Skin epidermis (tissue), 12 donors: ENCODE results near the gene MORN1.
A peak's percentile ranks its signal among the peaks of the same experiment; 100 is the strongest.
"Not testable (repeated sequence)": the region's sequence is repeated elsewhere in the genome, so short reads cannot be mapped to it uniquely, and the experiment has no call there.

Experiments used
- H3K27ac ChIP-seq, 21 experiments: fragments of 200-600 bp; sonication (generic) in 11 of 21; one replicate each; pipeline ENCODE4 v1.5.0; 2020; ENCODE audit warnings: mild to moderate bottlenecking in 3 of 21, inconsistent platforms in 2 of 21, moderate library complexity in 2 of 21
- H3K4me3 ChIP-seq, 7 experiments: fragments of 200-600 bp; sonication (generic) in 2 of 7; one replicate each; pipeline ENCODE4 v1.5.0; 2020; ENCODE audit warnings: inconsistent platforms in 2 of 7, mild to moderate bottlenecking in 2 of 7, moderate library complexity in 1 of 7

MORN1 gene

GRCh38 chr1:2328676-2329455, 62.5 kb downstream of the MORN1 start:
- H3K27ac ChIP-seq, result peak overlapping the region in 1 of 21 experiments; percentile 79
- H3K4me3 ChIP-seq, result no peak overlapping the region

DNA sequence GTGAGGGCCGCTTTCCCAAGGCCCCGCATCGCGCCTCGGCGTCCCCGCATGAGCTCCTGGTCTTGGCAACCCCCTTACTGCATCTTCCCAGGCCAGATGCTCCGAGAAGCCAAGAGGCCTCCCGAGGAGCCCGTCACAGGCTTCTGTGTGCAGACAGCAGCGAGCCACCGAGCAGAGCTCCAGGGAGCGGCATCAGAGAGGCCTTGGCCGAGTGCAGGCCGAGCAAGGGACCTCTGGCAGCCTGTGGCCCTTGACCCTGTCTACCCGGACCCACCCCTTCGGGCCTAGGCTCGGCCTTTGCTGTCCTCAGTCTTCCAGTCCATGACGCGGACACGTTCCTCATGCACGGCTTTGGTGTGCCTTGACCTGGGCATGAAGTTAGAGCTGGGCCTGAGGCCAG, 63.5 kb downstream of the MORN1 start:
- Histone ChIP-seq H3K27ac (no peak overlapping the region), H3K4me3 (no peak overlapping the region)

GRCh38 chr1:2327162-2327561, 64.2 kb downstream of the MORN1 start:
- H3K27ac ChIP-seq, H3K4me3 ChIP-seq: not testable (repeated sequence)

GRCh38 chr1:2326524-2326923, 64.8 kb downstream of the MORN1 start:
- Histone ChIP-seq H3K27ac (peak overlapping the region in 1 of 21 experiments; percentile 44), H3K4me3 (no peak overlapping the region)

- Histone ChIP-seq H3K4me3 (no peak overlapping the region), H3K27ac (no peak overlapping the region)
Measured at GRCh38 chr1:2324553-2325366, 66.6 kb downstream of the MORN1 start.

DNA sequence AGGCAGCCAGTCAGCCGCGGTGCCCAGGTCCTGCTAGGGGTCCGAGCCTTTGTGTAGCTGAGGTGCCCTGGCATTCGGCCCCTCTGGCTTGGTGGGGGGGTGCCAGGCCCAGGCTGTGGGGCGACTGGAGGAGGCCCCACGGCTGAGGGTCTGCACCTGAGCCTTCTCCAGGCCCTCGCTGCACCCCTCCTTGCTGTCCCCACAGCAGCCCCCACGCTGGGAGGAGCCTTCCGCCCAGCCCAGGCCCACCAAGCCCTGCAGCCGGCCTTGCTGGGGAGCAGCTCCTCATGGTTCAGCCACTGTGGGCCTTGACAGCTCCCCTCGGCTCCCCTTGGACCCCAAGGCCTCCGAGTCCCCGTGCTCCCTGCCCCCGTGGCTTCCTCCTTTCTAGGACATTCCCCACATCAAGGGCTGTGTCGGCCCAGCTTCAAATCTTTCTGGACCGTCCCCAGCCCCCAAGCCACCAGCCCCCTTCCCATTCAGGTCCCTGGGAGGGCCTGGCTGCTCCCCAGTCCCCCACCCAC, 67.8 kb downstream of the MORN1 start:
- Histone ChIP-seq H3K27ac (peak overlapping the region in 3 of 21 experiments; percentile 82 to 90 (median 85)), H3K4me3 (no peak overlapping the region)

DNA sequence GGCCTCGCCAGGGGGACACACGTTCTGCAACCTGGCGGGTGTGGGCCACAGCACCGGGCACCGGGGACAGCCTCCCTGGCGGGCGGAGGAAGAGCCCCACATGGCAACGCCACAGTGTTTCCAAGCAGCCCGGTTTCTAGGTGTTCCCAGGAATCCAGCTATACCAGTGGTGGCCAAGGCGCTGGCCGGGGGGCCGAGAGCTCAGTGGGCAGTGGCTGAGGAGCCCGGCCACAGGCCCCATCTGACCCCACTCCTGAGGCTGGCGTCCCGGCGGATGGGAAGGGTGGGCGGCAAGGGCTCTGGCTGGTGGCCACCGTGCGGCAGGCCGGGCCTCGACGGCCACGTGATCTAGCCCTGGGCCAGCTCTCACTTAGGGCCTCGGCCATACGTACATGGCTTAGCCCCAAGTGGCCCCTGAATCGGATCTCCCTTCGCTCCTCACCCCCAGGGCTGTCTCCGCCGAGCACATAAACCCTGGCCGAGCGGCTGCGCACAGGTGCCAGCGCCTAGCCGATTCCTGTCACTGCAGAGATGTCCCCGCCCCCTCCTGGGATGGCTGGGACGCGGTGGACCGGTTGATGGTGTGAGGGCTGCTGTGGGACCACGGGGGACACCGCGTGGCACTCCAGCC, 68.7 kb downstream of the MORN1 start:
- Histone ChIP-seq H3K4me3 (no peak overlapping the region), H3K27ac (peak overlapping the region in 18 of 21 experiments; percentile 6 to 90 (median 60))

- no peak overlapping the region for H3K4me3 ChIP-seq
Measured at GRCh38 chr1:2322065-2322571, 69.2 kb downstream of the MORN1 start.

DNA sequence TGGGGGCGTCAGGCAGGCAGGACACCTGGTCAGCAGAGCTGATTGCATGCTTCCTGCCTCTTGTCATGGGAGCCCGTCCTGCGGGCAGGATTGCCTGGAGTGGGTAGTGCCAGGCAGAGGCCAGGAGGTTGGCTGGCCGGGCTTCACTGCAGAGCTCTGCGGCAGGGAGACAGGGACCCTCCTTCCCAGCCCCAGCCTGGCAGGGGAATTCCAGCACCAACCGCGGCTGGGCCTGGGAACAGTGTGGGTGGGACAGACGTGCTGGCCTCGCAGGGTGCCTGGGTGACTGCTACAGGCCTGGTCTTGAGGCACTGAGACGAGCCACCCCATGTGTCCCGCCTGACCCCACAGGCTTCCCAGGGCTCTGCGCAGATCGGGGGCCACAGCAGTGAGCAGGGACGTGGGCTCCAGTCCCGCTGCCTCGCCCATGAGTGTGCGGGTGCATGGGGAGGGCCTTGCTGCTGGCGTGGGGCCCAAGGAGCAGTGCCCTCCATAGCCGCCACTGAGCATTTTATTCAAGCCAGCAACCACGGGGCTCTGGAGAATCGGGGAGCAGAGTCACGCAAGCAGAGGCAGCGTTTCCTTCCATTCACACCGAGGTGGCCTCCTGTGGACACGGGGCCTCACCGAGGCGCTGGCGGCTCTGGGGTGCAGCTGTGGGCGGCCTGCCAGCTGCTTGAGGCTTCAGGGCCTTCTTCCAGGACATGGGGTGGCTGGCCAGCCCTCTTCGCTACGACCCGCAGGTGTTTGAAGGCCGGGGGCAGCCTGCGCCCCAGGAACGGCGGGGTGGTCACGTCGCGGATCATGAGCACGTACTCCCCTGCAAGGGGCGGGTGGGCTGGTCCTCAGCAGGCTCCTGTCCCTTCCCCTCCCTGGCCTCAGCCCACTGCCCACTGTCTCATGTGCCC, 70.3 kb downstream of the MORN1 start:
- Histone ChIP-seq H3K27ac (peak overlapping the region in 17 of 21 experiments; percentile 30 to 90 (median 62)), H3K4me3 (no peak overlapping the region)

More at GRCh38 chr1:2322065-2322571, 69.2 kb downstream of the MORN1 start:
- peak overlapping the region in 18 of 21 experiments; percentile 33 to 90 (median 62) for H3K27ac ChIP-seq

DNA sequence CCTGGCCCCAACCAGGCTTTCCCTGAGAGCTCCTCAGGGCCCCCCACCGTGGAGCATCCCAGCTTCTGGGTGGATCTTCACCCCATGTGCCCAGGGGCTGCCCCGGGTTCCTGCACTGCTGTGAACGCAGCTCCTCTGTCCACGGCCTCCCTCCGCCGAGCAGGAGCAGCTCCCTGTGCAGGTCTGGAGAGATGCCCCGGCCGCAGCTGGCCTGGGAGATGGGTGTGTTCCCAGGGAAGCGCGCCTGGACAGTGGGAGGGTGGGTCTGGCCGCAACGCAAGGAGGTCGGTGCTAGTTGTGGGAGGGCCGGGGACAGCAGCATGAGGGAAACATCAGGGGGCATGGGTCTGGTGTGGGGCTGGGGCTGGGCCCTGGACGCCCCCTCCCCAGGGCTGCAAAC, 71.3 kb downstream of the MORN1 start:
- no peak overlapping the region for H3K4me3 ChIP-seq
- peak overlapping the region in 6 of 21 experiments; percentile 42 to 90 (median 72) for H3K27ac ChIP-seq

DNA sequence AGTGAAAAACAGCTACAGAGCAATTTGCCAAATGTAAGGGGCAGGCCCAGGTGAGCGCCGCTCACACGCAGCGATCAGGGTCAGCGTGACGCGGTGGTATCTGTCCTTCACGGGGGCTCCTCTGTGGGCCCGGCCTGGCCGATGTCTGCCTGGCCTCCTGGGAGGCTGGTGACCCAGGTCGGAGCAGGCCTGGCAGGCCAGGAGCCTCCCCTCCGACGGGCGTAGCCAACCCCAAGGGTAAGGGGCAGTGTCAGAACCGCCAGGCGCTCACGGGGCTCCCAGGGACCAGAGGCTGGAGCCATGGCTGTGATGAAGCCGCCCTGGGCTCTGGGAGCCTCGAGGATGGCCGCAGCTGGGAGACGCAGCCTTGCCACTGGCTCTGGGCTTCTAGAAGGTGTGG, 72.1 kb downstream of the MORN1 start:
- H3K27ac ChIP-seq, result peak overlapping the region in 10 of 21 experiments; percentile 10 to 90 (median 55)
- H3K4me3 ChIP-seq, result no peak overlapping the region

DNA sequence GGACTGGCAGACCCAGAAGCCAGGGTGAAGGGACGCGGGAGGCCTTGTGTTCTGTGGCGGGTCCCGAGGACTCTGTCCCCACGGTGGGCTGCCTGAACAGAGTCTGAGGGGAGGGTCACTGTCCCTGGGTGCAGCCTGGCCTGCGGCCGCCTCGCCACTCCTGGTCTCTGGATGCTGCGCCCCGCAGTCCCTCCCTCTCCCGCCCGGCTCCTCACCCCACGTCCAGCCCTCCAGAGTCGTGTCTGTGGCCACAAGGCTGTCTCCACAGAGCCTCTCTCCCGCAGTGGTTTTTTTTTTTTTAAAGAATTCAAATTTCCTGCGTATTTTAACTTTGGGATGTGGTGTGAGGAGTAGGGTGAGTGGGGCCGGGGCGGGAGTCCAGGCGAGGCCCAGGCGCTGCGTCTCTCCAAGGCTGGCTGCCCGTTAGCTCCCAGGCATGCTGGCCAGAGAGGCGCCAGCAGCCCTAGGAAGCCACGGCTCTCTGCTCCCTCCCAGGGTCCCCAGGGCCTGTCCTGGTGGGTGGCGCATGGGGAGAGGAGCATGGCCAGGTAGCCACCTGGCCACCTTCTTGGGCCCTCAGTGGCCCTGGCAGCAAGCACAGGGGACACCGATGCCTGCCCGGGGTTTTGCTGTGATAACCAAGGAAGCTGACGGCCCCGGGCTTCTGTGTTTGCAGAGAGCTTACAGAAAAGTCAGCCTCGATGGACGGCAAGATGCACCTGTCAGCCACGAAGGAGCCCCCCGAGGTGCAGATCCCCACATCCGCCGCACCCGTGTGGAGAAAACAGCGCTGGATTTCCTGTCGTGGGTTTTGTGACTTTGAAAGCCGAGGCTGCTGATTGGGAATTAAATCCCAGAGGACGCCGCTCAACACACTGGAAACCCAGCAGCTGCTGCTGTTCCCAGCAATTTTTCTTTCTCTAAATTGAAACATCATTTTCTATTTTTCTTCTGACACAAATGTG, 72.8 kb downstream of the MORN1 start:
- peak overlapping the region in 13 of 21 experiments; percentile 3 to 90 (median 42) for H3K27ac ChIP-seq
- no peak overlapping the region for H3K4me3 ChIP-seq

DNA sequence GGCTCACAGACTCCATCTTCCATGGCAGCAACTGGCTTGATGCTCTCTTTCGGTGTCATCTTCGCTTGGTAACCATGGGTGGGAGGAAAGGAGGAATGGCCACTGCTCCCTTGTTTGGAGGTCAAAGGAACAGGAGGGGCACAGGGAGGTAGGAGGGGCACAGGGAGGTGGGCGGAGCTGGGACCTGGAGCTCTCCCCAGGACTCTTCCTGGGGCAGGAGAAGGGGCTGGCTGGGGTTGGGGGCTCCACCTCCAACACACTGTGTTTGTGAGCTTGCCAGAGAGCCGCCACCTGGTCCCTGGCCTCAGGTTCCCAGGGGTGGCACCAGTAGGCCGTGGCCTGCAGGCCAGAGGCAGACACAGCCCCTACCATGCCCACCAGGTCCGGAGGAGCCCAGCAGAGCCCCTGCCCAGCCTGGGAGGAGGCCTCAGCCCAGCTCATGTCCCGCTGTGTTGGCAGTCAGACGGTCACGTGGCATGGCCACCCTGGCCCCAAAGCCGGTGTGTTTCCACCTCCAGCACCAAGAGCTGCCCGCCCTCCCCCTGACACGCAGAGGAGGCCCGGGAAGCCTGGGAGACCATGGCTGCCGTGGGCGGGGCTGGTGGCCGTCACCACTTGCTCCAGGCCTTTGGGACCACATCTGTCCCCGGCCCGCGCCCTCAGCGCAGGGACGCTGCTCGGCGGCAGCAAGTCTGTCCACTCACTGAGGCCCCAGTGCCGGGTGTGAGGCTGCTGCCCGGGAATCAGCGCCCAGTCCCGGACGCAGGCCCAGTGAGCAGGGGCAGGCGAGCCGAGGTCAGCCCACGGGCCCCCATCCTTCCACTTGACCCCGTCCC, 73.9 kb downstream of the MORN1 start:
- peak overlapping the region in 7 of 21 experiments; percentile 13 to 92 (median 45) for H3K27ac ChIP-seq
- H3K4me3 ChIP-seq, result no peak overlapping the region

GRCh38 chr1:2316451-2316961, 74.8 kb downstream of the MORN1 start:
- no peak overlapping the region for H3K4me3 ChIP-seq
- H3K27ac ChIP-seq, result peak overlapping the region in 15 of 21 experiments; percentile 9 to 94 (median 90)

- H3K4me3 ChIP-seq, result peak overlapping the region in 3 of 7 experiments; percentile 51 to 66 (median 54)
- peak overlapping the region in 18 of 21 experiments; percentile 80 to 94 (median 92) for H3K27ac ChIP-seq
Measured at GRCh38 chr1:2315674-2316450, 75.5 kb downstream of the MORN1 start.
